ENCODE measurements around the gene ANKRD10.
"Not testable (repeated sequence)": the region's sequence is repeated elsewhere in the genome, so short reads cannot be mapped to it uniquely, and the experiment has no call there.

- not testable (repeated sequence) for TF ChIP-seq CTCF, POLR2A (IDR thresholded peaks at IDR 0.05)
These were observed 37.3 kb upstream of the ANKRD10 start for GRCh38 chr13:110952135-110952534.
